Kidney (tissue), 14 donors: Measurements from ENCODE around the gene RAB19. TPM values are rescaled to one million over a fixed set of nuclear protein-coding genes. Genes with fewer than 3 reads are reported as not detected.

Source experiments
- DNase-seq, 5 donors: peaks; one replicate each; pipeline ENCODE4 v3.0.0-alpha.2; 2013 to 2020
- FAIRE-seq: peaks from 2 replicates; lab custom pipeline; 2012; peaks lifted over from hg19 to GRCh38; lab: Jason Lieb, UNC
- H3K27ac ChIP-seq, 2 donors: one replicate each; pipeline ENCODE4 v1.7.0; 2013; ENCODE audit warnings: low read depth in 2 of 2, low read length in 2 of 2, inconsistent platforms in 1 of 2
- H3K27me3 ChIP-seq: one replicate; pipeline ENCODE4 v1.7.1; 2013; ENCODE audit warnings: low read length, inconsistent platforms; ENCODE audit not compliant: control insufficient read depth, insufficient read depth
- H3K36me3 ChIP-seq, 3 donors: one replicate each; pipeline versions ENCODE4 v1.7.0 to v1.7.1; 2013; ENCODE audit warnings: low read length in 3 of 3, control low read depth in 1 of 3, inconsistent platforms in 1 of 3; ENCODE audit not compliant: insufficient read depth in 3 of 3, control insufficient read depth in 2 of 3
- H3K4me1 ChIP-seq, 3 donors: one replicate each; pipeline versions ENCODE4 v1.7.0 to v1.7.1; 2013; ENCODE audit warnings: low read length in 3 of 3, inconsistent platforms in 1 of 3, low read depth in 1 of 3; ENCODE audit not compliant: control insufficient read depth in 2 of 3, insufficient read depth in 2 of 3
- H3K4me3 ChIP-seq, 3 donors: one replicate each; pipeline versions ENCODE4 v1.7.0 to v1.8.1; 2013; ENCODE audit warnings: low read length in 3 of 3, control low read depth in 1 of 3, inconsistent platforms in 1 of 3
- H3K9ac ChIP-seq, 3 donors: one replicate each; pipeline versions ENCODE4 v1.7.0 to v1.7.1; 2013; ENCODE audit warnings: low read length in 3 of 3, control low read depth in 1 of 3, inconsistent platforms in 1 of 3
- H3K9me3 ChIP-seq, 3 donors: one replicate each; pipeline versions ENCODE4 v1.7.0 to v1.7.1; 2013; ENCODE audit warnings: low read length in 3 of 3, control low read depth in 1 of 3, inconsistent platforms in 1 of 3; ENCODE audit not compliant: control insufficient read depth in 2 of 3, insufficient read depth in 1 of 3
- intact Hi-C: fragments of 100-400 bp; cut with DNase I; formaldehyde crosslinking; loops from one replicate; pipeline ENCODE4 v1.11.1; 2022
- polyA plus RNA-seq: library from polyadenylated mRNA; stranded (reverse); fragments of 350-450 nt; fragmentation: Illumina TruSeq; extraction: RNeasy Lipid Tissue Mini Kit (QIAGEN cat#74804); gene quantifications from one replicate; pipeline ENCODE4 v1.2.3, GENCODE V29; 2014; ENCODE audit warnings: low read depth, low replicate concordance; ENCODE audit not compliant: insufficient read depth
- total RNA-seq: library from RNA; stranded (reverse); fragmentation: NEBNext Ultra II Directional; extraction: Animal tissue kit (Norgen Biotek cat#: 25700); gene quantifications from one replicate; pipeline ENCODE4 v1.2.1, GENCODE V29; 2021
- TF ChIP-seq, protein P1 (sequence below): IDR thresholded peaks from 3 replicates; pipeline ENCODE4 v1.5.1; 2012; ENCODE audit warnings: mild to moderate bottlenecking, moderate library complexity, borderline replicate concordance; ENCODE audit not compliant: insufficient read depth; ENCODE audit errors: extremely low read depth
- donor health status: control.
- donor health status: control.
- donor health status: control.
- donor health status: control.
- donor health status: control.
- donor health status: DM: yes; HTN: yes; CAD: no.
- donor health status: Normal renal cell carcinoma (clear cell type).

RAB19 gene
- total and polyA plus RNA-seq, 2 donors from 2014 or later = 0.82 to 11.5 TPM

GRCh38 chr7:140384894-140385545, 18.8 kb upstream of the RAB19 start:
- Histone ChIP-seq H3K27me3 (no peaks in the 10 kb centered on the region), H3K9ac (no peak overlapping the region), H3K9me3 (no peaks in the 10 kb centered on the region), H3K4me3 (no peak overlapping the region), H3K27ac (no peak overlapping the region), H3K4me1 (peaks cover 0 to 2% (median 0%) of the 10 kb centered on the region in 3 donors), H3K36me3 (peaks cover 1 to 4% (median 2%) of the 10 kb centered on the region in 3 donors)
- TF ChIP-seq, protein P1, sequence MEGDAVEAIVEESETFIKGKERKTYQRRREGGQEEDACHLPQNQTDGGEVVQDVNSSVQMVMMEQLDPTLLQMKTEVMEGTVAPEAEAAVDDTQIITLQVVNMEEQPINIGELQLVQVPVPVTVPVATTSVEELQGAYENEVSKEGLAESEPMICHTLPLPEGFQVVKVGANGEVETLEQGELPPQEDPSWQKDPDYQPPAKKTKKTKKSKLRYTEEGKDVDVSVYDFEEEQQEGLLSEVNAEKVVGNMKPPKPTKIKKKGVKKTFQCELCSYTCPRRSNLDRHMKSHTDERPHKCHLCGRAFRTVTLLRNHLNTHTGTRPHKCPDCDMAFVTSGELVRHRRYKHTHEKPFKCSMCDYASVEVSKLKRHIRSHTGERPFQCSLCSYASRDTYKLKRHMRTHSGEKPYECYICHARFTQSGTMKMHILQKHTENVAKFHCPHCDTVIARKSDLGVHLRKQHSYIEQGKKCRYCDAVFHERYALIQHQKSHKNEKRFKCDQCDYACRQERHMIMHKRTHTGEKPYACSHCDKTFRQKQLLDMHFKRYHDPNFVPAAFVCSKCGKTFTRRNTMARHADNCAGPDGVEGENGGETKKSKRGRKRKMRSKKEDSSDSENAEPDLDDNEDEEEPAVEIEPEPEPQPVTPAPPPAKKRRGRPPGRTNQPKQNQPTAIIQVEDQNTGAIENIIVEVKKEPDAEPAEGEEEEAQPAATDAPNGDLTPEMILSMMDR = no peak
- intact Hi-C loops = no loop called here
- no peak for FAIRE-seq
- no peak for DNase-seq

DNA sequence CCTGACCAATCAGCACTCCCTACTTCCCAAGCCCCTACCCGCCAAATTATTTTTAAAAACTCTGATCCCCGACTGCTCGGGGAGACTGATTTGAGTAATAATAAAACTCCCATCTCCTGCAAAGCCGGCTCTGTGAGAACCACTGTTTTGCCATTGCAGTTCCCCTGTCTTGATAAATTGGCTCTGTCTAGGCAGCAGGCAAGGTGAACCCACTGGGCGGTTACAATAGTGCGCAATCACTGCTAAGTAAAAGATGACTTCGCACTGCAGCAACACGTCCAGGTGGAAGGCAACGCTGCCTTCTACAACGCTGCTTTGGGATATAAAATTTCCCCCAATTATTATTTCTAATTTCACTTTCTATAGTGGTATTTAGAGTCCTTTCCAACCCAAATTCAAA, 14.4 kb upstream of the RAB19 start:
- Histone ChIP-seq H3K27me3 (no peaks in the 10 kb centered on the region), H3K4me3 (no peak overlapping the region), H3K9me3 (no peaks in the 10 kb centered on the region), H3K36me3 (no peaks in the 10 kb centered on the region), H3K4me1 (peaks cover 0 to 2% (median 0%) of the 10 kb centered on the region in 3 donors), H3K27ac (no peak overlapping the region), H3K9ac (no peak overlapping the region)
- DNase-seq (no peak), FAIRE-seq (no peak)
- TF ChIP-seq, protein P1 = no peak
- intact Hi-C loops = no loop called here

GRCh38 chr7:140390034-140390433, 13.8 kb upstream of the RAB19 start:
- DNase-seq (no peak), FAIRE-seq (no peak)
- Histone ChIP-seq H3K4me1 (peaks cover 0 to 2% (median 0%) of the 10 kb centered on the region in 3 donors), H3K9me3 (no peaks in the 10 kb centered on the region), H3K27ac (no peak overlapping the region), H3K4me3 (no peak overlapping the region), H3K36me3 (no peaks in the 10 kb centered on the region), H3K27me3 (no peaks in the 10 kb centered on the region), H3K9ac (no peak overlapping the region)
- intact Hi-C loops = no loop called here
- TF ChIP-seq, protein P1 = no peak
